ENCODE data around the gene LITAF. TPM values are rescaled to one million over a fixed set of nuclear protein-coding genes. Genes with fewer than 3 reads are reported as not detected.
A peak's percentile ranks its signal among the peaks of the same experiment; 100 is the strongest.

LITAF gene
- total and polyA plus RNA-seq, 12 donors = 17.3 to 83.2 (median 51.3) TPM

- peak in 6 of 7 donors; percentile 50 to 77 (median 60) for DNase-seq
- Histone ChIP-seq H3K36me3 (replicated peaks in 1 of 2) (no peaks in the 10 kb centered on the region), H3K27me3 (no peaks in the 10 kb centered on the region), H3K27ac (peak overlapping the region; percentile 3 to 86 (median 74)), H3K4me3 (no peak overlapping the region), H3K4me1 (replicated peaks in 1 of 2) (peaks cover 21 to 29% of the 10 kb centered on the region in 2 donors), H3K9me3 (replicated peaks in 1 of 3) (no peaks in the 10 kb centered on the region)
- intact Hi-C loops (cut with DNase I) = no loop called here
- 29 to 47% (median 41%) methylated on average over 5 of the region's 5 CpGs for WGBS, 4 donors
- TF ChIP-seq POLR2A (IDR thresholded peaks at IDR 0.05) (no peak), CTCF (IDR thresholded peaks at IDR 0.05) (no peak)
Measured at GRCh38 chr16:11497851-11498289, 88.8 kb downstream of the LITAF start.

Other genes with a start within 250 kb of the LITAF start
- gene RMI2, start 241.5 kb downstream of the LITAF start, total RNA-seq = 10 to 100 TPM in 1 of 9 donors, 1 to 10 TPM in 4, under 1 TPM in 2, not detected in 2; 0.70 to 21.1 (median 1.5) TPM
- 1 to 10 TPM in 2 of 3 donors, under 1 TPM in 1; 0.56 to 1.3 (median 1.0) TPM for gene RMI2, start 241.5 kb downstream of the LITAF start, polyA plus RNA-seq
- gene SNN, start 81.5 kb upstream of the LITAF start, total RNA-seq = 10 to 100 TPM; 29.5 to 94.7 (median 40.9) TPM
- gene SNN, start 81.5 kb upstream of the LITAF start, polyA plus RNA-seq = 10 to 100 TPM; 10.5 to 53.2 (median 19.0) TPM
- gene TXNDC11, start 155.9 kb upstream of the LITAF start, total RNA-seq = 10 to 100 TPM; 33.5 to 68.4 (median 46.6) TPM
- 10 to 100 TPM; 51.2 to 78.1 (median 57.4) TPM for gene TXNDC11, start 155.9 kb upstream of the LITAF start, polyA plus RNA-seq
- gene ZC3H7A, start 210.3 kb upstream of the LITAF start, total RNA-seq = 10 to 100 TPM; 32.1 to 61.3 (median 44.6) TPM
- 10 to 100 TPM; 31.1 to 83.9 (median 35.9) TPM for gene ZC3H7A, start 210.3 kb upstream of the LITAF start, polyA plus RNA-seq

Measured in adrenal gland (tissue), 12 donors.